Testis (tissue), 2 donors: ENCODE results near the gene SDC1.
"Not testable (repeated sequence)": the region's sequence is repeated elsewhere in the genome, so short reads cannot be mapped to it uniquely, and the experiment has no call there.

Experiments
- CTCF ChIP-seq, 3 experiments: fragments of 450-650 bp in 2 of 3; fragments of 200-600 bp in 1 of 3; sonication (generic) in 1 of 3; IDR thresholded peaks; one replicate each; pipeline ENCODE4 v1.5.1; 2016 to 2019; ENCODE audit warnings: antibody characterized with exemption in 3 of 3, mild to moderate bottlenecking in 2 of 3, moderate library complexity in 1 of 3
- POLR2A ChIP-seq: fragments of 450-650 bp; IDR thresholded peaks from one replicate; pipeline ENCODE4 v1.6.1; 2017; ENCODE audit warnings: antibody characterized with exemption, mild to moderate bottlenecking, moderate library complexity

- not testable (repeated sequence) for TF ChIP-seq POLR2A; CTCF (IDR thresholded peaks at IDR 0.05)
Measured at GRCh38 chr2:20240291-20240690, 15.4 kb upstream of the SDC1 start.
